Suppressor macrophage treated with lipopolysaccharide for 4 hours (primary cell): ENCODE measurements around the gene HNRNPU.
"Not testable (repeated sequence)": the region's sequence is repeated elsewhere in the genome, so short reads cannot be mapped to it uniquely, and the experiment has no call there.

Experiments used
- DNase-seq: peaks from one replicate; pipeline ENCODE4 v3.0.0-alpha.2; 2020

HNRNPU gene

GRCh38 chr1:244837597-244838258 lies 26.6 kb downstream of the HNRNPU start:
- DNase-seq, result no peak

DNA sequence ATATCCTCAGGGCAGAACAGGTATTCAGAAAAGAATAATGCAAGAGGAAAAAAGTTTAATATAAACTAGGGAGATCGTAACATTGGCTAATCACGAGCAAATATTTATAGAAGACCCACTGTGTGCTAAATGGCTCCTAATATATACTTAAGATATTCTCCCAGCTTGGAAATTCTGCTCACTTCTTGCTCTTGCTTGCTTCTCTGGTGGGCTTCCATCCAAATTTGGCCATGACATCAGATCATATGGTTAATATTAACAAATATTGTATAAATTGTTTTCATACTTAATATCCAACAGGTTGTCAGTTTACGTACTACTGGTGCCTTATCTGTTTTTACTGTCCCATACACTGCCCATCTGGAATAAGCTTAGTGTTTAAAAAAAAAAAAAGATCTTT lies 27.8 kb downstream of the HNRNPU start:
- DNase-seq, result no peak

DNA sequence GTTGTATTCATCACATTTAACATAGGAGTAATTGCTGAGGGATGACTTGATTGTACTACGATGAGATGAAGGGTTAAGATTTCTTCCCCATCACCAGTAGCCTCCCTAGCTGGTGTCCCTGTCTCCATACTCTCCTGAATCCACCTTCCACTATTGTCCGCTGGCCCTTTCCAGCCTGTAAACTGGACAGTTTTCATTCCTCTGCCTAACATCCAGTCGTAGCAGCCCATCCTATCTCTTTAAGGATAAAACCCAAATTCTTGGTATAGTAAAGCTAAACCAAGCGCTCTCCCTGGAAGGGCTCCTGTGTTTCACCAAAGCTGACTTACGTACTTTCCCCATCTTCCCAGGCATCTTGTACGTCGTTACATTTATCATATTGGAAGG lies 28.2 kb downstream of the HNRNPU start:
- no peak for DNase-seq

DNA sequence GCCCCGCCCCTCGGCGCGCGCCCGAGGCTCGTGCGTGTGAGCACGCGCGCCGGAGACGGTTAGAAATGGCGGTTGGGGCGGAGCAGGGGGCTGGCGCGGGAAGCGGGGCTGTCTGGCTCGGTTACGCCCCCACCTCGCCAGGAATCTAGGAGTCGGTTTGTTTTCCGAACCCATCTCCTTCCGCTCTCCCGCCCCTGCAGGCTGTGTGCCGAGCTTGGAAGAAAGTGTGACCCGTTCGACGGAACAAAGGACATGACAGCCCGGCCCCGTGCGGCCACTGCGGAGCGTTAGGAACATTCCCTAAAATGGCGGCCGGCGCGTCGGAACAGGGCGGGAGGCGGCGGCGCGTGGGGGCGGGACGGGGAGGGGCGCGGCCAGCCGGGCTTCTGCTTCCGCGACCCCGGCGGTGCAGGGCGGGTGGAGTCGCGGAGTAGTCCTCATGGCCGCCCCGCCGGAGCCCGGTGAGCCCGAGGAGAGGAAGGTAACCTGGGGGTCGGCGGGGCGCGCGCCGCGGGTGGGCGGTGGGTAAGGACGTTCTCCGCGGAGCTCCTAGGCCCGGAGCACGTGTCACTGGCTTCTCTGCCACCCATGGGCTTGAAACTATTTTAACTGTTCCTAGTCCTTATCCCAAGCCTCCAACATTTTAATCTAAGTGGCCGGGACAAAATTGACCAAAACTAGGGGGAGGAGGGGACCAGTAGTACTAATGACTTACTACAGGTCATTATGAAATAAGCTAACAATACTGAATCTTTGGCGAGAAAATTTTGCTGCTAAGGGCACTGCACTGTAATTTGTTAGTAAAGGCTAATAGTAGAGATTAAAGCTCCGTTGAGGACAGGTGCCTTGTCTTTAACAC lies 28.8 kb downstream of the HNRNPU start, which contains the start of gene COX20:
COX20 (plus strand) TSS at position 383 of the 859 bp plus-strand sequence; CDS start at position 440, 57 bp downstream.
- peak; percentile 94 for DNase-seq

DNA sequence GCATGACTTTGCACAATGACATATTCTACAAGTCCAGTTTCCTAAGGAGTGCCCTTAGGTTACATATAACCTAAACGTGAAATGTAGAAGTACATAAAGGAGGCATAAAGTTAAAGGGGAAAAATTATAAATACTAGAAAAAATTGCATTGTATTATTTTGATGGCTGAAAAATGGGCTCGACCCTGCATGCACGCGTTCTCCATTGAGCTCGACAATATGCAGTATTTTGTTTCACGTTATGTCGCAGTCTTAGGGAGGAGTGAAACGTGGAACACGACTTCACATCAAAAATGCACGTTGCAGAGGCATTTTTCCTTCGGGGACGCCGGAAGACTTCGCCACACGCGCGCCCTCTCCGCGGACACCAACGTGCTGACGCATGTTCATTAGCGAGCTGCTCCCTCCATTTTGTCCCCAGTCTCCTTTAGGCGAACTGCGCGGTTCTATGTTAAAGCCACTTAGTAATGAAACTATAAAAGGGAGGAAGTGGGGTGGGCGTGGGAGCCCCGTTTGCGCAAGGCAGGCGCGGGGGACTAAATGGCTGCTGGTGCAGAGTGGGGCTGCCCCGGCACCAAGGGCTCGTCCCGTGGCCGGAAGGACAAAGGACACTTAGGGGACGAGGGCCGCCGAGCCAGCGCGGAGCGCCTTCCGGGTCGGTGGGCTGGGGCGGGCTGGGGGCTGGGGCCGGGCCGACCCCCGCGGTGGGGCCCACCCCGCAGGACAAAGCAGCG lies 29.6 kb downstream of the HNRNPU start:
- DNase-seq, result peak; percentile 98

- DNase-seq, result peak; percentile 76
Measured at GRCh38 chr1:244833734-244834542, 30.4 kb downstream of the HNRNPU start.

DNA sequence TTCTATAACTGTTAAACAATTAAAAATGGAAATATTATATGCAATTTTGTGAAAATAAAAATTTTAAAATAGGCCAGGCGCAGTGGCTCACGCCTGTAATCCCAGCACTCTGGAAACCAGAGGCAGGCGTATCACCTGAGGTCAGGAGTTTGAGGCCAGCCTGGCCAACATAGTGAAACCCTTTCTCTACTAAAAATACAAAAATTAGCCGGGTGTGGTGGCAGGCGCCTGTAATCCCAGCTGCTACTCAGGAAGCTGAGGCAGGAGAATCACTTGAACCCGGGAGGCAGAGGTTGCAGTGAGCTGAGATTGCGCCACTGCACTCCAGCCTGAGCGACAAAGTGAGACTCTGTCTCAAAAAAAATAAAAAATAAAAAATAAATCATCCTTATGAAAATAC lies 31.1 kb downstream of the HNRNPU start:
- DNase-seq, result not testable (repeated sequence)

DNA sequence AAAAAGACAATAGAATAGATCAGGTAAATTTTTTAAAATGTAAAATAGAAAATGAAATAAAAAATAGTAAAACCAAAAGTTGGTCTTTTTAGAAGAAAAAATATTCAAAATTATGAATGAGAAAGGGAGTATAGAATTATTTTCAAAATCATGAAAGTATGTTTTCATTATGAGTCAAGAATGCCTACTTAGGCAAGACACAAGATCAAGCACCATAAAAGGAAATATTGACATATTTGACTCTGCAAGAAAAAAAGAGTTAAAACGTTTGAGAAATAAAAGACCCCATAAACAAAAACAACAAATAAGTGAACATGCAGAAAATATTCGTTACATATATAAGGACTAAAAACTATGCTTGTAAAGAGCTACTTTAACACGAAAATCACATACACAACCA lies 33.7 kb downstream of the HNRNPU start:
- DNase-seq, result no peak

GRCh38 chr1:244826712-244827111 lies 37.6 kb downstream of the HNRNPU start:
- DNase-seq, result no peak

DNA sequence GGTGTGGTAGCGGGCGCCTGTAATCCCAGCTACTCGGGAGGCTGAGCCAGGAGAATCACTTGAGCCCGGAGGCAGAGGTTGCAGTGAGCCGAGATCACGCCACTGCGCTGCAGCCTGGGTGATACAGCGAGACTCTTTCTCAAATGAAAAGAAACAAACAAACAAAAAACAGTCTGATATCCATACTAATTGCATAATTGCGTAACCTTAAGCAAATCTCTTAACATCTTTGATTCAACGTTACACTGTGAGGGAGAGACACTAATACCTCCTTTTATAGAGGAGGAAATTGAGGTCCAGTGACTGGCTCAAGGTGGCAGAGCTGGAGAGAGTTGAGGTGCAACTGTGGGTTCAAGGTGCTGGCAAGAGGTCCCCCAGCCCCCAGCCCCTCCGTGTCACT lies 41.5 kb downstream of the HNRNPU start:
- DNase-seq, result no peak

- no peak for DNase-seq
Measured at GRCh38 chr1:244821134-244821533, 43.2 kb downstream of the HNRNPU start.

GRCh38 chr1:244820131-244820530 lies 44.2 kb downstream of the HNRNPU start:
- no peak for DNase-seq

DNA sequence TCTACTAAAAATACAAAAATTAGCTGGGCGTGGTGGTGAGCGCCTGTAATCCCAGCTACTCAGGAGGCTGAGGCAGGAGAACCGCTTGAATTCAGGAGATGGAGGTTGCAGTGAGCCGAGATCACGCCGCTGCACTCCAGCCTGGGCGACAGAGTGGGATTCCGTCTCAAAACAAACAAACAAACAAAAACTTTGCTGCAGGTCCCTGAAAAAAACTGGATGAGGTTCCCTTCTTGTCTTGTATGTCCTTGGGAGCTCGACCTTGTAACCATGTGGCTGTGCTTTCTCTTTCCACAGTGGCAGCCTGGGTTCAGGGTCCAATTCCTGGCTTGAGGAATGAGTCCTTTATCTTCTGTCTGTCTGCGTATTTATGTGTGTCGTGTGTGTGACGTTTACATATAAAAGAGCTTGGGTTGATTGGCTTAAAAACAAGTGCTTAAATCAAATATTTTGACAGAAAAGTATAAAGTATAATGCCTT lies 46.9 kb downstream of the HNRNPU start:
- no peak for DNase-seq

- DNase-seq, result peak; percentile 82
Measured at GRCh38 chr1:244815600-244816099, 48.7 kb downstream of the HNRNPU start.

DNA sequence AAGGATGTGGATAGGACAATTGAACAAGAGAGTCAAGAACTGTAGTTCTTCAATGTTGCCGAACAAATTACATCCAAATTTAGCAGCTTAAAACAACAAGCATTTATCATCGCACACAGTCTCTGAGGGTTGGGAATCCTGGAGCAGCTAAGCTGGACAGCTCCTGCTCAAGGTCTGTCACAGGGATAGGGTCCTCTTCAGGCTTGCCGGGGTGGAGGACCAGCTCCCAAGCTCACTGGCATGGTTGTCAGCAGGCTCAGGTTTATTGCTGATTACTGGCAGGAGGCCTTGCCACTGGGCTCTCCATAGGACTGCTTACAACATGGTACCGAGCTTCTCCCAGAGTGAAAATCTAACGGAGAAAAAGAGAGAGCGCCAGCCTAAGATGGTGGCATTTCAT lies 51.0 kb downstream of the HNRNPU start:
- no peak for DNase-seq

GRCh38 chr1:244810221-244810620 lies 54.1 kb downstream of the HNRNPU start:
- no peak for DNase-seq

DNA sequence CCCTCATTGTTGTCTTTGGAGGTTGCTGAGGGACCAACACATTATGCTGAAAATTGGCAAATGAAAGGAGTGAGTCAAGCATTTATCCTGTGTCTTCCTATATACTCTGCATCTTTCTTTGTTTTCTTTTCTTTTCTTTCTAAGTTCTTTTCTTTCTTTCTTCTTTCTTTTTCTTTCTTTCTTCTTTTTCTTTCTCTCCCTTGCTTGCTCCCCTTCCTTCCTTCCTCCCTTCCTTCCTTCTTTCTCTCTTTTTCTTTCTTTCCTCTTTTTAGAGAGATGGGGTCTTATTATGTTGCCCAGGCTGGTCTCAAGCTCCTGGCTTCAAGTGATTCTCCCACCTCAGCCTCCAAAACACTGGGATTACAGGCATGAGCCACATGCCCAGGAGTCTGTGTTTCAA lies 57.2 kb downstream of the HNRNPU start:
- DNase-seq, result no peak

DNA sequence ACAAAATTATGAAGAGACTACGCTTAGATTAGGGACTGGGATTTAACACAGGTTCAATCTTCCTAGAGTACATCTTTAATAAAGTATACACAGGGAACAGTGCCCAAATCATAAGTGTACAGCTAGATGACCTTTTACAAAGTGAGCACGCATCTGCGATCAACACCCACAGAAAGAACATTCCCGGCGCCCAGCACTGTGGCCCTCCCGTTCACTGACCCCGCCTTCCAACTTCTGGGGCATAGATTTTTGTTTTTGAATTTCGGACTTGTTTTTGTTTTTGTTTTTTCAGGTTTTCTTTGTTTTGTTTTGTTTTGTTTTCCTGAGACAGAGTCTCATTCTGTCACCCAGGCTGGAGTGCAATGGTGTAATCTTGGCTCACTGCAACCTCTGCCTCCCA lies 59.5 kb downstream of the HNRNPU start:
- no peak for DNase-seq

- no peak for DNase-seq
Measured at GRCh38 chr1:244802556-244803239, 61.6 kb downstream of the HNRNPU start.

- no peak for DNase-seq
Measured at GRCh38 chr1:244802041-244802440, 62.3 kb downstream of the HNRNPU start.

DNA sequence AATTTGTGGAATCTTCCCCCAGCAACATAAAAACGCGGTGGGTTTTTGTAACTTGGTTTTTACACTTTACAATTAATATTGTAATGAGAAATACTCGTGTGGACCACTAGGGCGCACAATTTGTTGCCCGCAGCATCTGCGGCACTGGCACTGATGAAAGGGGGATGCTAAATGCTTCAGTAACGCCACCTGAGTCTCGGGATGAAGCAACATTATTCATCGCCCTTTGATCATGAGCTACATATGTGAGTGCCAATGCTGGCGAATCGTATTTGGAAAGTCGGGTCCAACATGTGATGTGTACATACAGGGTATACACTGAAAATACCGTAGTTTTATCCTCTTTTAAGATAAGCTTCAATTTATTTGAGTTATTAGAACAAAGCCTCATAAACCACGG lies 63.1 kb downstream of the HNRNPU start:
- peak; percentile 40 for DNase-seq

- DNase-seq, result no peak
Measured at GRCh38 chr1:244800821-244801220, 63.5 kb downstream of the HNRNPU start.
